ENCODE measurements around the gene SLX4IP.

DNA sequence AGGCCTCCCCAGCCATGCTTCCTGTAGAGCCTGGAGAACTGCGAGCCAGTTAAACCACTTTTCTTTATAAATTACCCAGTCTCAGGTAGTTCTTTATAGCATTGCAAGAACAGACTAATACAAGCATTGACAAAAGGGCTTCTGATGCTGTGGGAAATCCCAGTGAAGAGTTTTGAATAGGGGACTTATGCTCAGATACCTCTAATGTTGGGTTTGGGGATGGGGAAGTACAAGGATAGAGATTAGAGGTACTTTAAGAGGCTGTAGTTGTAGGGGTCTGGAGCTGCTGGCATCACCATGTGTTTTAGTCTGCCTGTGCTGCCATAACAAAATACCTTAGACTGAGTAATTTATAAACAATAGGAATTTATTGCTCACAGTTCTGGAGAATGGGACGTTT, 8.8 kb downstream of the SLX4IP start:
- TF ChIP-seq EZH2 (IDR thresholded peaks at IDR 0.05; ENCODE audit: borderline replicate concordance, low read length) = no peak
- TF ChIP-seq, protein P1, sequence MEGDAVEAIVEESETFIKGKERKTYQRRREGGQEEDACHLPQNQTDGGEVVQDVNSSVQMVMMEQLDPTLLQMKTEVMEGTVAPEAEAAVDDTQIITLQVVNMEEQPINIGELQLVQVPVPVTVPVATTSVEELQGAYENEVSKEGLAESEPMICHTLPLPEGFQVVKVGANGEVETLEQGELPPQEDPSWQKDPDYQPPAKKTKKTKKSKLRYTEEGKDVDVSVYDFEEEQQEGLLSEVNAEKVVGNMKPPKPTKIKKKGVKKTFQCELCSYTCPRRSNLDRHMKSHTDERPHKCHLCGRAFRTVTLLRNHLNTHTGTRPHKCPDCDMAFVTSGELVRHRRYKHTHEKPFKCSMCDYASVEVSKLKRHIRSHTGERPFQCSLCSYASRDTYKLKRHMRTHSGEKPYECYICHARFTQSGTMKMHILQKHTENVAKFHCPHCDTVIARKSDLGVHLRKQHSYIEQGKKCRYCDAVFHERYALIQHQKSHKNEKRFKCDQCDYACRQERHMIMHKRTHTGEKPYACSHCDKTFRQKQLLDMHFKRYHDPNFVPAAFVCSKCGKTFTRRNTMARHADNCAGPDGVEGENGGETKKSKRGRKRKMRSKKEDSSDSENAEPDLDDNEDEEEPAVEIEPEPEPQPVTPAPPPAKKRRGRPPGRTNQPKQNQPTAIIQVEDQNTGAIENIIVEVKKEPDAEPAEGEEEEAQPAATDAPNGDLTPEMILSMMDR (conservative IDR thresholded peaks at IDR 0.05 in 1 of 2, IDR thresholded peaks at IDR 0.05 in 1 of 2; ENCODE audit: extremely low read depth in 1 of 2, insufficient read depth in 1 of 2, low read depth in 1 of 2, low read length in 2 of 2) = no peak
